Measurements from ENCODE around the gene CCDC88C.

DNA sequence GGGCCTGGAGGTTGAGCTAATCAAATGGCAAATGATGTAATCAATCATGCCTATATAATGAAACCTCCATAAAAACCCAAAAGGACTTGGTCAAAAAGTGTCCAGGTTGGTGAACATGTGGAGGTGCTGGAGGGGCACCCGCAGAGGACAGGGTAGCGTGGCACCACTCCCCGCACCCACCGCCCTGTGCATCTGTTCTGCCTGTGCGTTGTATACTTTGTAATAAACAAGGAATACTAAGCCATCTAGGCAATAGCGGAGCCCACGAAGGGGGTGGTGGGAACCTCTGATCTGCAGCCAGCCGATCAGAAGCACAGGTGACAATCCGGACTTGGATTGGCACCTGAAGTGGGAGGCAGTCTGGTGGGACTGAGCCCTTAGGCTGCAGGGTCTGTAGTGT is 97.4 kb downstream of the CCDC88C start:
- TF ChIP-seq, protein P1, sequence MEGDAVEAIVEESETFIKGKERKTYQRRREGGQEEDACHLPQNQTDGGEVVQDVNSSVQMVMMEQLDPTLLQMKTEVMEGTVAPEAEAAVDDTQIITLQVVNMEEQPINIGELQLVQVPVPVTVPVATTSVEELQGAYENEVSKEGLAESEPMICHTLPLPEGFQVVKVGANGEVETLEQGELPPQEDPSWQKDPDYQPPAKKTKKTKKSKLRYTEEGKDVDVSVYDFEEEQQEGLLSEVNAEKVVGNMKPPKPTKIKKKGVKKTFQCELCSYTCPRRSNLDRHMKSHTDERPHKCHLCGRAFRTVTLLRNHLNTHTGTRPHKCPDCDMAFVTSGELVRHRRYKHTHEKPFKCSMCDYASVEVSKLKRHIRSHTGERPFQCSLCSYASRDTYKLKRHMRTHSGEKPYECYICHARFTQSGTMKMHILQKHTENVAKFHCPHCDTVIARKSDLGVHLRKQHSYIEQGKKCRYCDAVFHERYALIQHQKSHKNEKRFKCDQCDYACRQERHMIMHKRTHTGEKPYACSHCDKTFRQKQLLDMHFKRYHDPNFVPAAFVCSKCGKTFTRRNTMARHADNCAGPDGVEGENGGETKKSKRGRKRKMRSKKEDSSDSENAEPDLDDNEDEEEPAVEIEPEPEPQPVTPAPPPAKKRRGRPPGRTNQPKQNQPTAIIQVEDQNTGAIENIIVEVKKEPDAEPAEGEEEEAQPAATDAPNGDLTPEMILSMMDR (IDR thresholded peaks at IDR 0.05), result no peak
- no peak for TF ChIP-seq ZFX (IDR thresholded peaks at IDR 0.05; ENCODE audit: borderline replicate concordance)

All from 22Rv1 (cell line).